Measurements from ENCODE around the gene CPLX1.

Gene CPLX1

GRCh38 chr4:855880-856224 lies 29.9 kb upstream of the CPLX1 start:
- no peak for DNase-seq (ENCODE audit: low read depth, low spot score)

GRCh38 chr4:854356-854755 lies 28.4 kb upstream of the CPLX1 start:
- no peak for DNase-seq (ENCODE audit: low read depth, low spot score)

GRCh38 chr4:853416-853781 lies 27.5 kb upstream of the CPLX1 start:
- DNase-seq (ENCODE audit: low read depth, low spot score) = no peak

DNA sequence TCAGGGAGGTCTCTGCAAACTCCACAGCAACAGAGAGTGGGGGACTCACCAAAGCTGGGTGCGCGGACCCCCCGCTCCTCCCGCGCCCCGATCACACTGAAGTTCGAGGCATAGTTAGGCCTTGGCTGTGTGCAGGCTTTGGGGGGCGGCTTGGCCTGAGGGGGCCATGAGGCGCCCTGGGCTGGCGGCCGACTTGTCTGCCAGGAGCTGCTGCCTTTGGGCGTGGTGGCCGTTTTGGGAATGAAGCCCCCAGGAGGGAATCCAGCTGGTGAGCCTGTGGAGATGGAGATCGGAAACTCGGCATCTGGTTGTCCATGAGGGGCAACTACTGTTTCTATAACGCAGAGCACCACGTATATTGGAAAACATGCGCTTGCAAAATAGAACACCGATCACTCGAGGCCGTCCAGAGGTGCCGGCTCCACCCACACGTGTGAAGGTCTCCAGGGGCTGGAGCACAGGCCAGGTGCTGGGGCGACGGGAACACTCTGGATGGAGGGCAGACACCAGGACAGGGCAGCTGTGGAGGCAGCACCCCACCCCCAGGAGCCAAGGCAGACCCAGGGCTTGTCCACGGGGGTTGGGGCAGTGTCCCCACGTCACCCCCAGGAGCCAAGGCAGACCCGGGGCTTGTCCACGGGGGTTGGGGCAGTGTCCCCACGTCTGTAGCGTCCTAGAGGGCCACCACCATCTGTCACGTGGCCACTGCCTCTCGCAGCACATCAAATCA lies 25.9 kb upstream of the CPLX1 start:
- no peak for DNase-seq (ENCODE audit: low read depth, low spot score)

GRCh38 chr4:850323-850945 lies 24.5 kb upstream of the CPLX1 start:
- no peak for DNase-seq (ENCODE audit: low read depth, low spot score)

- DNase-seq (ENCODE audit: low read depth, low spot score) = no peak
These were observed 23.7 kb upstream of the CPLX1 start for GRCh38 chr4:849478-850175.

GRCh38 chr4:848803-849477 lies 23.0 kb upstream of the CPLX1 start:
- DNase-seq (ENCODE audit: low read depth, low spot score) = no peak

GRCh38 chr4:848307-848691 lies 22.4 kb upstream of the CPLX1 start:
- no peak for DNase-seq (ENCODE audit: low read depth, low spot score)

GRCh38 chr4:845836-846251 lies 19.9 kb upstream of the CPLX1 start:
- no peak for DNase-seq (ENCODE audit: low read depth, low spot score)

DNA sequence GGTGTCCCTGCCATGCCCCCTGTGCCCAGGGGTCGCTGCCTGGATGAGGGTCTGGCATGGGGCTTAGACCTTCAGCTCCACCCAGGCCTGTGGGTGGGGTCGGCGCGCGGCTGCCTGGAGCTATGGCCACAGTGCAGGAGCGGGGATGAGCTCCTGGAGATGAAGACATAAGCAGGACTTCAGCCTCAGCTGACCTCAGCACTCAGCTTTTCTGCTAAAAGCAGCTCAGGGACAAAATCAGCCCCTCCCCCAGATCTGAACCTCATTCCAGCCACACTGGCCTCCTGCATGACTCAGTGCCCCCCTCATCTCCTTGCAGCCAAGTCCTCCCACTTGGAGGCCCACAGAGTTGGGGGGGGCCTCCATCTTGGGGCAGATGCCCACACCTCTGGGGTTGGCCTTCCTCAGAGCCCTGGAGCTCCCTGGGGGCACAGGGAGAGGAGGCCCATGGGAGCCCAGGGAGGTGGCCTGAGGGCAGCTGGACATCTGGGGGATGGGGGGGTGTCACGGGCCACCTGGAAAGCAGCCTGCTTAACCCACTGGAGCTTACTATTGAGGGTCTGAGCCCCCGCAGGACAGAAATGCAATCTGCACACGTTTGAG lies 19.4 kb upstream of the CPLX1 start:
- no peak for DNase-seq (ENCODE audit: low read depth, low spot score)

DNA sequence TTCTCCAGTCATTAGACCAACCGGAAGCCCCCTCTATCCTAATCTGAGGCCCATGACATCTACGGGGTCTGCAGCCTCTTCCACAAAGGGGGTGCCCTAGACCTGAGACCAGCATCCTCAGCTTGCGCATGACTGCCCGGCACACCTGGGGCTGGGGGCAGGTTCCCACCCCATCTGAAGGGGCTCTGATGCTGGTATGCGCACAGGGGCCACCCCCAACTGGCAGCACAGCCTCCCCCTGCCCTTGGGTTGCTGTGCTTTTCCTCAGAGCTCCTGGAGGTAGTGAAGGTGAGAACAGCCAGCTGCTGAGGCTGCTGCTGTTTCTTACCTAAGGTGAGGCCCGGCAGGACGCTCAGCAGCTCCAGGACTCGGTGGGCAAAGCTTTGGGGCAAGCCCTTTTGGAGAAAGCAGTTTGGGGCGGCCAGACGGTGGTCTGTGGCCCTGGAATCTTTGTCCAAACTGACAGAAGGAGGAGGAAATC lies 18.9 kb upstream of the CPLX1 start:
- DNase-seq (ENCODE audit: low read depth, low spot score) = no peak

DNA sequence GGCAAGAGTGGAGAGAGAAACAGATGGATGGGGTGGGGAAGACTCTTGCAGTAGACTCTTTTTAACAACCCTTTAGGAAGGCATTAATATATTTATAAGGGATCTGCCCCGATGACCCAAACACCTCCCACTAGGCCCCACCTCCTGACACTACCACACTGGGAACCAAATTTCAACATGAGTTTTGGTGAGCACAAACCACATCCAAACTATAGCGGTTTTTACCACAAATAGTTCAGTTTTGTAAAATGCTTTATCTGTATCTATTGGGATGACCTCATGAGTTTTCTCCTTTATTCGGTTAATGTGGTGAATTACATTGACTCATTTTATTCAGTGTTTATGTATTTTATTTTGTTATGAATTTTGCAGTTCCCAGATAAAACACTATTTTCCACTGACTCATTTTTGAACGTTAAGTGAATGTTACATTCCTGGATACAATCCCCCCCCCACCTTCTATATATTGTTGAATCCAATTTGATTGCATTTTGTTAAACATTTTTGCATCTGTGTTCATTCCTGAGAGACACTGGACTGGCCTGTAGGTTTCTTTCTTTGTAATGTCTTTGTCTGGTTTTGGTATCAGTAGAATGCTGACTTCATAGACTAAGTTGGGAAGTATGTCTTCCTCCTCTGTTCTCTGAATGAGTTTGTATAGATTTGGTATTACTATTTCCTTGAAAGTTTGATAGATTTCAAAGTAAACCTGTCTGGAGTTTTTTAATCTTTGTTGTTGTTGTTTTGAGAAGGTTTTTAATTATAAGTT lies 13.9 kb upstream of the CPLX1 start:
- DNase-seq (ENCODE audit: low read depth, low spot score) = no peak

- DNase-seq (ENCODE audit: low read depth, low spot score) = no peak
These were observed 11.8 kb upstream of the CPLX1 start for GRCh38 chr4:837772-838171.

DNA sequence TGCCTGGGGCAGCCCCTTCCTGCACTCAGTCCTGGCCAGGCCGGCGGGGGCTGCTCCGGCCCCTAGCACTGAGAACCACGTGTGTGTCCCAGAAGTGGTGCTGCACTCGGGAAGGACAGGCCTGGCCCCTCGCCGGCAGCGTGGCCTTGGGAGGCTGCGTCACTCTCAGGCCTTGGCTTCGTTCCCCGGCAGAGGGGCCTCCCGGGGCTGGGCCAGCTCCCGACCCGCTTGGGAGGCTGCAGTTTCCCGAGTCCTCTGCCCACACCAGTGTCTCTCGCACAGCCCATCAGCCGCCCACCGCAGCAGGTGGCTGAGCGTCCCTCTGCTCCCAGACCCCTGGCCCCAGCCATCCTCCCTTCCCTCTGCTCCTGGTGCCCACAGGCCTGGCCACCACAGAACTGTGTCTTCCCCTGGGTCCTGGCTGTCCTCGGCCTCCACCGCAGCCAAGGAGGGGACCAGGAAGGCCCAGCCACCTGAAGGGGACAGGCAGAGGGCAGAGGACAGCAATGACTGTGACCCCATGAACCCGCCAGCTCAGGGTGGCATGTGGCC lies 10.9 kb upstream of the CPLX1 start:
- no peak for DNase-seq (ENCODE audit: low read depth, low spot score)

GRCh38 chr4:836003-836511 lies 10.1 kb upstream of the CPLX1 start:
- no peak for DNase-seq (ENCODE audit: low read depth, low spot score)

DNA sequence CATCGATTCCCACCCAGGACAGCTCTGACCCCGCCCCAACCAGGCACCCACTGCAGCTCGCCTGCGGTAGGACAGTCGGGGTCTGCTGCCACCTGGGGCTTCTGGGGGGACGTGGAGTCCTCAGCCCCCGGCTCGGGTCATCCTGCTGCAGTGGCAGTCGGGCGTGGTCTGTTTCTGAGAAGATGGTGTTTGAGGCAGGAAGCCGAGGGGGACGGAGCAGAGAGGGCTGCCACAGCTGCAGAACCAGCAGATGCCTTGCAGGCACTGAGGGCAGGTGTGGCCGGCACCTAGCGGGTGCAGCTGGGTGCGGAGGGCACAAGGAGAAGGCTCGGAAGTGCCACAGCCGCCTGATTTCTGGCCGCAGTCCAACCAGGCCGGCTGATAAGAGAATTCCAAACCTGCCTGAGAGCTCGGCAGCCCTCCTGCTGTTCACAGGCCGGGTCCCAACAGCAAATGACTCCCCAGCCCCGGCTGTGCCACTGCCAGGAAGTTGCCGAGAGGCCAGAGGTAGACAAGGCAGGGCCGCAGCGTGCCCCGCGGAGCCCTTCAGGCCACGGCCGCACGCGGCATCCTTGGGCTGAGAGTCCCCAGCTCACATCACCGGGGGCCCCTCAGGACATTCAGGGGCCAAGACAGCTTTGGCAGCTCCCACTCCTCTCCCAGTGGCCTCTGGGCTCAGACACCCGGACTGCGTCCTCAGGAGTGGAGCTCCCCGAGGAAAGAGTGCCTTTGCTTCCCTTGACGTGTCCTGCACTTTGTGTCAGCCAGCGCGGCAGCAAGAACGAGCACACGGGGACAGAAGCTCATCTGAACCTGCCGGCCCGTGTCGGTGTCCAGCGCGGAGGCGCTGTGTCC lies 9.4 kb upstream of the CPLX1 start:
- no peak for DNase-seq (ENCODE audit: low read depth, low spot score)

DNA sequence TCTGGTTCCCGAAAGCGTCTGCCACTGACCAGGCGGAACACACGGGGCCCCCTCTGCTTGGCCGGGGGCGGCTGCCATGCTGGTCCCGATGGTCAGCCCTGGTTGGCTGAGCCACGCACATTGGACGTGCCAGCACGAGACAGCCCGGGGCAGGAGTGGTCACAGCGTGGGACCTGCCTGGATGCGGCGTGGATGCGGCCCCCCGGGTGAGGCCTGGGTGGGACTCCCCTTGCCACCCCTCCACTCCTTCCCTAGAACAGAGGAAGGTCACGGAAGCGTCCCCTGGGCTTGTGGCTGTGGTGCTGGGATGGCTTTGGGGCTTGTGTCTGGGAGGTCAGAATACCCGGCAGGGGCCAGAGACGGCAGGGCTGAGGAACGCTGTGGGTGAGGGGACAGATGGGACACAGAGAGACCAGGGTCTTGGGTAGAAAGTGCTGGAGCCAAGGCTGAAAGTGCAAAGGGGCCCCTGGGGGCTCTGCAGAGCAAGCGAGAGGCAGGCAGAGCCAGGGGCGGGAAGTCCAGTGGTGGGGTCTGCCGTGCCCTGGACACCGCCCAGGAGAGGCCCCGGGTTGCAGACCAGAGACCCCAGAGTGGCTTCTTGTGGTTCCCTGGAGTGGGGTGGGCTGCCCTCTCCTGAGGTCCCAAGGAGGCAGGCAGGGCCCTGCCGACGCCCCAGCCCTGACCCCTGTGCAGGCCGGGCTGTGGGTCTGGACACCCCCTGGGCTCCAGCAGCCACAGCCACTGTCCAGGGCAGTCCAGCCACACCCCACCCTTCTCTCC lies 8.6 kb upstream of the CPLX1 start:
- no peak for DNase-seq (ENCODE audit: low read depth, low spot score)

GRCh38 chr4:833731-834367 lies 7.9 kb upstream of the CPLX1 start:
- DNase-seq (ENCODE audit: low read depth, low spot score) = no peak

GRCh38 chr4:833156-833555 lies 7.2 kb upstream of the CPLX1 start:
- no peak for DNase-seq (ENCODE audit: low read depth, low spot score)

Data from brain pericyte (primary cell).